Mesothelial cell of epicardium (in vitro differentiated cells): ENCODE measurements around the gene NIPSNAP2. TPM values are rescaled to one million over a fixed set of nuclear protein-coding genes. Genes with fewer than 3 reads are reported as not detected.
"Not testable (repeated sequence)": the region's sequence is repeated elsewhere in the genome, so short reads cannot be mapped to it uniquely, and the experiment has no call there.

Experiments
- DNase-seq, 2 experiments: peaks; one replicate each; pipeline ENCODE4 v3.0.0; 2021; ENCODE audit warnings: low spot score in 2 of 2; ENCODE audit not compliant: unreplicated experiment in 2 of 2
- H3K27ac Mint-ChIP-seq: 2 replicates; pipeline ENCODE4 v1.8.0; 2021; ENCODE audit warnings: mixed read lengths
- H3K27me3 Mint-ChIP-seq: 2 replicates; pipeline ENCODE4 v1.8.0; 2021; ENCODE audit warnings: low read depth, mixed read lengths
- H3K36me3 Mint-ChIP-seq: 2 replicates; pipeline ENCODE4 v1.8.0; 2021; ENCODE audit warnings: mixed read lengths
- H3K4me1 Mint-ChIP-seq: 2 replicates; pipeline ENCODE4 v1.8.0; 2021; ENCODE audit warnings: mixed read lengths
- H3K4me3 Mint-ChIP-seq: 2 replicates; pipeline ENCODE4 v1.8.0; 2021; ENCODE audit warnings: mild to moderate bottlenecking, moderate library complexity, mixed read lengths
- H3K9me3 Mint-ChIP-seq: 2 replicates; pipeline ENCODE4 v1.8.0; 2021; ENCODE audit warnings: mixed read lengths
- total RNA-seq: library from RNA; stranded (reverse); gene quantifications from 3 replicates; pipeline ENCODE4 v1.2.1, GENCODE V29; 2021
- TF ChIP-seq, protein P1 (sequence below): fragments of 200-600 bp; sonication (generic); IDR thresholded peaks from one replicate; pipeline ENCODE4 v1.5.0; 2021; ENCODE audit warnings: antibody characterized with exemption; ENCODE audit not compliant: unreplicated experiment

NIPSNAP2 gene
- total RNA-seq, 1 donor from 2014 or later, result 63.4 TPM

DNA sequence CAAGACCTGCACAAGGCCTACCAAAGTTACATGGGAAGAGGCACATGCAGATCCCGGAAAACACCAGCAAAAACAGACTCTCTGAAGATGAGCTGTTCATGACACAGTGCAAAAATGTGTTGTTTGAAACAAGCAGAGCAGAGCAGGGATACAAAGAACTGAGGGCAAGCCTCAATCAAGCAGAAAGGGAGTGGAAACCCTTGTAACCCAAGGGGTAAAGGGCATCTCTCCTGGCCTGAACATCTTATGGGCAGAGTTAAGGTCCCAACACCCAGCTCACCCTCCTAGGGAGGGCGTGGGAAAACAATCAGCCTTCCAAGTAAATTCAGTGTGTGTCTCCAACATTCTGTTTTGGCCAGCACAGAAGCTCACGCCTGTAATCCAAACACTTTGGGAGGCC is 76.3 kb downstream of the NIPSNAP2 start:
- Mint-ChIP-seq H3K36me3 (peaks cover 6% of the 10 kb centered on the region), H3K27ac (no peak overlapping the region), H3K27me3 (no peaks in the 10 kb centered on the region), H3K4me1 (no peaks in the 10 kb centered on the region), H3K9me3 (no peaks in the 10 kb centered on the region), H3K4me3 (no peak overlapping the region)
- TF ChIP-seq, protein P1, sequence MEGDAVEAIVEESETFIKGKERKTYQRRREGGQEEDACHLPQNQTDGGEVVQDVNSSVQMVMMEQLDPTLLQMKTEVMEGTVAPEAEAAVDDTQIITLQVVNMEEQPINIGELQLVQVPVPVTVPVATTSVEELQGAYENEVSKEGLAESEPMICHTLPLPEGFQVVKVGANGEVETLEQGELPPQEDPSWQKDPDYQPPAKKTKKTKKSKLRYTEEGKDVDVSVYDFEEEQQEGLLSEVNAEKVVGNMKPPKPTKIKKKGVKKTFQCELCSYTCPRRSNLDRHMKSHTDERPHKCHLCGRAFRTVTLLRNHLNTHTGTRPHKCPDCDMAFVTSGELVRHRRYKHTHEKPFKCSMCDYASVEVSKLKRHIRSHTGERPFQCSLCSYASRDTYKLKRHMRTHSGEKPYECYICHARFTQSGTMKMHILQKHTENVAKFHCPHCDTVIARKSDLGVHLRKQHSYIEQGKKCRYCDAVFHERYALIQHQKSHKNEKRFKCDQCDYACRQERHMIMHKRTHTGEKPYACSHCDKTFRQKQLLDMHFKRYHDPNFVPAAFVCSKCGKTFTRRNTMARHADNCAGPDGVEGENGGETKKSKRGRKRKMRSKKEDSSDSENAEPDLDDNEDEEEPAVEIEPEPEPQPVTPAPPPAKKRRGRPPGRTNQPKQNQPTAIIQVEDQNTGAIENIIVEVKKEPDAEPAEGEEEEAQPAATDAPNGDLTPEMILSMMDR, result no peak
- no peak for DNase-seq

DNA sequence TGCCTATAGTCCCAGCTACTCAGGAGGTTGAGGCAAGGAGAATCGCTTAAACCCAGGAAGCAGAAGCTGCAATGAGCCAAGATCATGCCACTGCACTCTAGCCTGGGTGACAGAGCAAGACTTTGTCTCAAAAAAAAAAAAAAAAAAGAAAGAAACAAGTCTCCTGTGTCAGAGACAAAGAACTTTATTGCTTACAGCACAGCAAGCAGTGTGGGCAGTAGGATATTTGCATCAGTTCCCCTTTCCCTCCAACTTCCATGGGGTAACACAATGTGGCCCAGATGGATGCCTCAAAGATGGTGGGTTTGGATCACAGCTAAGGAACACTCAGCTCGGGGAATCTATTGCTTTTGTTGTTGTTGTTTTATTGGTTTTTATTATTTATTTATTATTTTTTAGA is 81.4 kb downstream of the NIPSNAP2 start:
- H3K9me3 Mint-ChIP-seq, DNase-seq, H3K4me3 Mint-ChIP-seq, H3K36me3 Mint-ChIP-seq, H3K27me3 Mint-ChIP-seq: not testable (repeated sequence)
- Mint-ChIP-seq H3K4me1 (peaks cover 31% of the 10 kb centered on the region), H3K27ac (peak overlapping the region; percentile 47)

- Mint-ChIP-seq H3K9me3 (no peaks in the 10 kb centered on the region), H3K36me3 (peaks cover 6% of the 10 kb centered on the region), H3K4me3 (peak overlapping the region; percentile 20), H3K4me1 (peaks cover 32% of the 10 kb centered on the region), H3K27ac (peak overlapping the region; percentile 99), H3K27me3 (no peaks in the 10 kb centered on the region)
- TF ChIP-seq, protein P1, result no peak
- no peak for DNase-seq
Measured at GRCh38 chr7:56046721-56047445, 82.5 kb downstream of the NIPSNAP2 start.

DNA sequence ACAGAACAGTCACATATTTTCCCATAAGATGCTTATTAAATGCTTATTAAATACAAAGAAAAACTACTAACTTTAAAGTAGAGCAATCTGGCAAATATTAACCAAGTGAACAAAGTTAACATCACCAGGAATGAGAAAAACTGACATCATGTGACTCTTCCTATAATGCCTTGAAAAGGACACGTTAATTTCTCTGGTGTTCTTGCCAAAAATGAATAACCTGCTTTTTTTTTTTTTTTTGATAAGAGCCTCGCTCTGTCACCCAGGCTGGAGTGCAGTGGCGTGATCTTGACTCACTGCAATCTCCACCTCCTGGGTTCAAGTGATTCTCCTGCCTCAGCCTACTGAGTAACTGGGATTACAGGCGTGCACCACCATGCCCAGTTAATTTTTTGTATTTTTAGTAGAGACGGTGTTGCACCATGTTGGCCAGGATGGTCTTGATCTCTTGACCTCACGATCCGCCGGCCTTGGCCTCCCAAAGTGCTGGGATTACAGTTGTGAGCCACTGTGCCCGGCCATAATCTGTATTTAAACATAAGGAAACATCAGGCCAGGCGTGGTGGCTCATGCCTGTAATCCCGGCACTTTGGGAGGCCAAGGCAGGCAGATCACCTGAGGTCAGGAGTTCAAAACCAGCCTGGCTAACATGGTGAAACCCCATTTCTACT is 83.2 kb downstream of the NIPSNAP2 start:
- peak overlapping the region; percentile 99 for H3K27ac Mint-ChIP-seq

GRCh38 chr7:56048245-56048644 is 83.9 kb downstream of the NIPSNAP2 start:
- peak overlapping the region; percentile 84 for H3K27ac Mint-ChIP-seq
- TF ChIP-seq, protein P1, result no peak
- no peaks in the 10 kb centered on the region for H3K27me3 Mint-ChIP-seq
- H3K4me1 Mint-ChIP-seq, result peaks cover 41% of the 10 kb centered on the region
- no peak overlapping the region for H3K4me3 Mint-ChIP-seq
- H3K9me3 Mint-ChIP-seq, result no peaks in the 10 kb centered on the region
- no peak for DNase-seq
- no peaks in the 10 kb centered on the region for H3K36me3 Mint-ChIP-seq

More for the DNA sequence above, 83.2 kb downstream of the NIPSNAP2 start:
- not testable (repeated sequence) for H3K36me3 Mint-ChIP-seq, H3K27me3 Mint-ChIP-seq, H3K4me3 Mint-ChIP-seq, H3K9me3 Mint-ChIP-seq, DNase-seq
- peaks cover 35% of the 10 kb centered on the region for H3K4me1 Mint-ChIP-seq

DNA sequence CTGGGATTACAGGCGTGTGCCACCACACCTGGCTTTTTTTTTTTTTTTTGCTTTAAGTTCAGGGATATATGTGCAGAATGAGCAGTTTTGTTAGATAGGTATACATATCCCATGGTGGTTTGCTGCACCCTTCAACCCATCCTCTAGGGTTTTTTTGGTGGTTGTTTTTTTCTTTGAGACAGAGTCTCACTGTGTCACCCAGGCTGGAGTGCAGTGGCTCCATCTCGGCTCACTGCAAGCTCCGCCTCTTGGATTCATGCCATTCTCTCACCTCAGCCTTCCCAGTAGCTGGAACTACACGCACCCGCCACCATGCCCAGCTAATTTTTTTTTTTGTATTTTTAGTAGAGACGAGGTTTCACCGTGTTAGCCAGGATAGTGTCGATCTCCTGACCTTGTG is 84.4 kb downstream of the NIPSNAP2 start:
- Mint-ChIP-seq H3K4me3 (peak overlapping the region; percentile 20), H3K4me1 (peaks cover 44% of the 10 kb centered on the region), H3K27ac (peak overlapping the region; percentile 84)
- H3K27me3 Mint-ChIP-seq, H3K36me3 Mint-ChIP-seq, H3K9me3 Mint-ChIP-seq, DNase-seq: not testable (repeated sequence)

Other genes with a start within 250 kb of the NIPSNAP2 start
- gene SEPTIN14, start 101.8 kb upstream of the NIPSNAP2 start, total RNA-seq, result 0.07 TPM in 1 of 3 replicates, not detected in the others
- 11.5 to 15.2 TPM (median 14.8 TPM) in 3 replicates for gene ZNF713, start 77.1 kb upstream of the NIPSNAP2 start, total RNA-seq
- gene MRPS17, start 12.7 kb upstream of the NIPSNAP2 start, total RNA-seq, result 17.2 to 19.7 TPM (median 17.5 TPM) in 3 replicates
- 16.9 to 19.9 TPM (median 19.5 TPM) in 3 replicates for gene PSPH, start 86.9 kb downstream of the NIPSNAP2 start, total RNA-seq
- 124 to 130 TPM (median 127 TPM) in 3 replicates for gene CCT6A, start 87.2 kb downstream of the NIPSNAP2 start, total RNA-seq
- gene SUMF2, start 99.7 kb downstream of the NIPSNAP2 start, total RNA-seq, result 153 to 156 TPM (median 156 TPM) in 3 replicates
- gene PHKG1, start 128.4 kb downstream of the NIPSNAP2 start, total RNA-seq, result 1.7 to 2.6 TPM (median 2.6 TPM) in 3 replicates
- gene CHCHD2, start 141.9 kb downstream of the NIPSNAP2 start, total RNA-seq, result 195 to 215 TPM (median 214 TPM) in 3 replicates
- not detected in 3 replicates for gene NUPR2, start 151.8 kb downstream of the NIPSNAP2 start, total RNA-seq